AG04450 (cell line): ENCODE data around the gene TSHZ2. TPM values are rescaled to one million over a fixed set of nuclear protein-coding genes. Genes with fewer than 3 reads are reported as not detected.

Source experiments
- CTCF ChIA-PET: fragments of 300-600, 350-600 bp; formaldehyde crosslinking; extraction: SDS; loops from one replicate; lab custom pipeline; 2022; ENCODE audit warnings: antibody characterized with exemption, inconsistent platforms; lab: Charles Lee
- POLR2A ChIA-PET: fragments of 350-600 bp; formaldehyde crosslinking; extraction: SDS; loops from one replicate; lab custom pipeline; 2021; ENCODE audit warnings: antibody characterized with exemption, inconsistent platforms; lab: Yijun Ruan, JAX
- DNase-seq: peaks from one replicate; pipeline ENCODE4 v3.0.0-alpha.2; 2011; ENCODE audit warnings: low read depth, low spot score
- H3K27ac ChIP-seq: one replicate; pipeline ENCODE4 v1.5.1; 2012; ENCODE audit warnings: low read depth, low read length, control low read depth
- H3K27me3 ChIP-seq: one replicate; pipeline ENCODE4 v1.6.0; 2012; ENCODE audit warnings: low read length; ENCODE audit not compliant: control insufficient read depth, insufficient read depth
- H3K4me3 ChIP-seq: 2 replicates; pipeline ENCODE4 v1.5.1; 2011; ENCODE audit warnings: mild to moderate bottlenecking, low read depth, low read length, control low read depth
- H3K9me3 ChIP-seq: 2 replicates; pipeline ENCODE4 v1.5.1; 2012; ENCODE audit warnings: low read length; ENCODE audit not compliant: control insufficient read depth, insufficient read depth
- polyA plus RNA-seq: library from polyadenylated mRNA; depleted of rRNA; stranded (reverse); fragments of >200 nt; gene quantifications from 2 replicates; pipeline ENCODE4 v1.2.3, GENCODE V29; 2011
- TF ChIP-seq, protein P1 (sequence below): IDR thresholded peaks from 2 replicates; pipeline ENCODE4 v1.5.1; 2011; ENCODE audit warnings: low read depth, low read length, control low read depth, inconsistent platforms

Gene TSHZ2
- polyA plus RNA-seq, 1 experiment: not detected

DNA sequence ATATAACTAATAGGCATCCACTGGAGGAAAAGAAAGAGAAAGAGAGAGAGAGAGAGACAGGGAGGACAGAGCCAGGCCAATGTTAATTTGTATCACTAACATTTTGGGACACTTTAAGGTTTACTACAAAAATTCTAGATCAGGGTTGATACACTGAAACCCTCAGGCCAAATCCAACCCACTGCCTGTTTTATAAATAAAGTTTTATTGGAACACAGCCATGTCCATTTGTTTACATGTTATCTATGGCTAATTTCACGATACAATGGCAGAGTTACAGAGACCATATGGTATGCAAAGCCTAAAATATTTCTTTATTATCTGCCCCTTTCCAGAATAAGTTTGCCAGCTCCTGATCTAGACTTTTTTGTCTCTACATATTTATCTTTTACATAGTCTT, 357.6 kb downstream of the TSHZ2 start:
- CTCF ChIA-PET: interaction anchor here (0.6 kb wide), 1 partner anchor 640 kb away, joined by 3 read pairs; no protein-coding TSS in a partner anchor
- POLR2A ChIA-PET: no interaction called here

DNA sequence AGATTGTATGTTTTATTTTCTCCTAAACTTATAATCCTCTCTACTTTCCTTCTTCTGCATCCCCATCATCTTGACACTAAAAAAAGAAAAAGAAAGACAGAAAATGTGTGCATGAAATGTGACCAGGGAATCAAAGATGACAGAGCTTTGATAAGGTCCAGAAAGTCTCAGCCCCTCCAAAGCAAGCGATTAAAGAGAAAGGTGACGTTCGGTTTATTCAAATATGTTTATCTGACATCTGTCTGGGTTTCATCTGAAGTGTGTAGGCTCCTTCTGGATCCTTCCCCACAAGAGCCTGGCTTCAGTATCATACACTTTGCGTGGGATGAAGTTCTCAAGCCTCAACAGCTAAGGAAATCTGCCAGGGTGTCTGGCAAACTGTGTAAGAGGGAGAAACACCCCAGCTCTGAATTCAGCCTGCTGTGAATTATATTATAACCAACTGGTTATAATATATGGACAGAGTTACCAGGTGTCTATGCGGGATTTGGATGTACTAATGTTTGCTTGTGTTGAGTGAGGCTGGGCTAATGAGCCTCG, 358.5 kb downstream of the TSHZ2 start:
- CTCF ChIA-PET: no interaction called here
- Histone ChIP-seq H3K27me3 (no peaks in the 10 kb centered on the region), H3K9me3 (no peaks in the 10 kb centered on the region), H3K4me3 (no peak overlapping the region), H3K27ac (no peak overlapping the region)
- POLR2A ChIA-PET: no interaction called here
- TF ChIP-seq, protein P1, sequence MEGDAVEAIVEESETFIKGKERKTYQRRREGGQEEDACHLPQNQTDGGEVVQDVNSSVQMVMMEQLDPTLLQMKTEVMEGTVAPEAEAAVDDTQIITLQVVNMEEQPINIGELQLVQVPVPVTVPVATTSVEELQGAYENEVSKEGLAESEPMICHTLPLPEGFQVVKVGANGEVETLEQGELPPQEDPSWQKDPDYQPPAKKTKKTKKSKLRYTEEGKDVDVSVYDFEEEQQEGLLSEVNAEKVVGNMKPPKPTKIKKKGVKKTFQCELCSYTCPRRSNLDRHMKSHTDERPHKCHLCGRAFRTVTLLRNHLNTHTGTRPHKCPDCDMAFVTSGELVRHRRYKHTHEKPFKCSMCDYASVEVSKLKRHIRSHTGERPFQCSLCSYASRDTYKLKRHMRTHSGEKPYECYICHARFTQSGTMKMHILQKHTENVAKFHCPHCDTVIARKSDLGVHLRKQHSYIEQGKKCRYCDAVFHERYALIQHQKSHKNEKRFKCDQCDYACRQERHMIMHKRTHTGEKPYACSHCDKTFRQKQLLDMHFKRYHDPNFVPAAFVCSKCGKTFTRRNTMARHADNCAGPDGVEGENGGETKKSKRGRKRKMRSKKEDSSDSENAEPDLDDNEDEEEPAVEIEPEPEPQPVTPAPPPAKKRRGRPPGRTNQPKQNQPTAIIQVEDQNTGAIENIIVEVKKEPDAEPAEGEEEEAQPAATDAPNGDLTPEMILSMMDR: no peak
- no peak for DNase-seq

More for the DNA sequence above, 357.6 kb downstream of the TSHZ2 start:
- no peak overlapping the region for H3K4me3 ChIP-seq
- H3K27ac ChIP-seq: no peak overlapping the region
- H3K9me3 ChIP-seq: no peaks in the 10 kb centered on the region
- no peak for DNase-seq
- H3K27me3 ChIP-seq: no peaks in the 10 kb centered on the region
- TF ChIP-seq, protein P1: no peak

DNA sequence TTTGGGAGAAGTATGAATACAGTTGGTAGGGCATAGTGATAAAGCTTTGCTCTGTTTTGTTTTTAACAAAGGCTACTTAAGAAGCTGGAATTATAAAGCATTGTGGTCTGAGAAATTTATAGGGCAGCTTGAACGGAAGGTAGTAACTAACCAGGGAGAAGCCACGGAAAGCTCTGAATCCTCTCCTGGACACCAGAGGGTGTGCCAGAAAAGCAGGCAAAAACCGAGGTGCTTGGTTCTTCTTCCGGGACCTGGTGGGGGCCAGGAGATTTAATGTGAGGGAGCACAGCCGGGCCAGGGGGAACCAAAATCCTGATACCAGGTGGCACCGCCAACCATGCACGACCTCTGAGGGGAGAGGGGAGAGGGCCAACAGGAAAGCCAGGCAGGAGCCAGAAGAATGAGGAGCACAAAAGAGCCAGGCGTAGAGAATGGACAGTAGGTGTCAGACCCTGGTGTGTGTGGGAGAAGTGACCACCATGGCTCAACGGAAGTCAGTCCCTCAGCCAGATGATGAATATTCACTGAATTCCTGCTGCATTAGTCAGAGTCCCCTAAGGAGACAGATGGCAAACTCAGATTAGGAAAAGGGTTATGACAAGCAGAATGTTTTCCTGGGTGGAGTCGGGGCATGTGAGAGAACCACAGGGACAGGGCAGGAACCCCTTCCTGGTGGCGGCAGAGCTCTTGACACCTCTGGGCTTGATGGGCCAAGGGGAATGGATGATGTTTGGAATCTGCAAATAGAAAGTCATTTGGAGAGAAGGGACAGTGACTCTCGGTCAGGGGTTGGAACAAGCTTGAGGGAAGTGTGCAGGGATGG, 359.2 kb downstream of the TSHZ2 start:
- ChIA-PET CTCF (no interaction called here), POLR2A (no interaction called here)
- no peaks in the 10 kb centered on the region for H3K27me3 ChIP-seq
- no peak for DNase-seq
- no peak overlapping the region for H3K4me3 ChIP-seq
- TF ChIP-seq, protein P1: no peak
- no peaks in the 10 kb centered on the region for H3K9me3 ChIP-seq
- H3K27ac ChIP-seq: no peak overlapping the region

DNA sequence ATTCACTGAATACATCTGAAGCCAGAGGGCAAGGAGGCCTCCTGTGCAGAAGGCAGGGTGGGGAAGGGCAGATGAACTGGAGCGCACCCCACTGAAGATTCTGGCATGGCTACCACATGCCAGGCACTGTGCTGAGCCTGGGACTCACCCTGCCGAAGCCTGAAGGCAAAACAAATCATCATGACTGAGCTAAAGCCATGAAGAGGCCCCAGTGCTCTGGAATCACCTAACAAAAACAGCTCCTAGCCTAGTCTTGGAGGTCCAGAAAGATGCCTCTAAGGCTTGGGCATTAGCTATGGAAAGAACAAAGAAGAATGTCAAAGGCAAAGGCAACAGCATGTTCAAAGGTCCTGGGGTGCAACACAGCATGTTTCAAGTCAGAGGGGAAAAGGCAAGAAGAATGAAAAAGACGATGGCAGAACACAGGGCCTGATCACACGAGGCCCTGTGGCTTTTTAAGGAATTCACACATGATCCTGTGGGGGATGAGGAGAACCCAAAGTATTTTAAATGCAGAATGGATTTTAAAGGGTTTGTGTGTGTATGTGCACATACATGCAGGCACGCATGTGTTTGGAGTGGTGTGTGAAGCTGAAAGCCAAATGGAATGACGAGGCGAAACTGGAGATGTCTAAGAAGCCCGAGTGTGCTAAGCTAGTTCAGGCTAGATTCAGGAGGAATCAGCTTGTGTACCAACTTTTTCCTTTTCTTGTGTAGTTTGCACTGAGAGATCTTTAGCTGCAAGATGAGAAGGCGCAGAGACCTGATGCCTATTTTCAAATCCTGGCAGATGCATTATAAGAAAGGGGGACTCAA, 360.1 kb downstream of the TSHZ2 start:
- DNase-seq: no peak
- Histone ChIP-seq H3K27me3 (no peaks in the 10 kb centered on the region), H3K9me3 (no peaks in the 10 kb centered on the region), H3K27ac (no peak overlapping the region), H3K4me3 (no peak overlapping the region)
- ChIA-PET POLR2A (no interaction called here), CTCF (no interaction called here)
- TF ChIP-seq, protein P1: no peak

DNA sequence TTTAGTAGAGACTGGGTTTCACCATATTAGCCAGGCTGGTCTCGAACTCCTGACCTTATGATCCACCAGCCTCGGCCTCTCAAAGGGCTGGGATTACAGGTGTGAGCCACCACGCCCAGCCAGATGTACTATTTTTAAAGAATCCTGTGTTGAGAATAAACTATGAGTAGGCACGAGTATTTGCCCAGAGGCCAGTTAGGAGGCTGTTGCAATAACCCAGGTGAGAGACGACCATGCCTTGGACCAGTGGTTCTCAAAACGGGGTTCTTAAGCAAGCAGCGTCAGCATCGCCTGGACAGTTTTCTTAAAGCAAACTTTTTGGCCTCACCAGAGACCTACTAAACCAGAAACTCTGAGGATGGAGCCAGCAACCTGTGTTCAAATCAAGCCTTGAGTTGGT, 362.7 kb downstream of the TSHZ2 start:
- Histone ChIP-seq H3K27me3 (no peaks in the 10 kb centered on the region), H3K27ac (no peak overlapping the region), H3K4me3 (no peak overlapping the region), H3K9me3 (no peaks in the 10 kb centered on the region)
- no peak for DNase-seq
- POLR2A ChIA-PET: no interaction called here
- TF ChIP-seq, protein P1: no peak
- CTCF ChIA-PET: no interaction called here
